Measurements from ENCODE around the gene SF3B3.
A peak's percentile ranks its signal among the peaks of the same experiment; 100 is the strongest.
"Not testable (repeated sequence)": the region's sequence is repeated elsewhere in the genome, so short reads cannot be mapped to it uniquely, and the experiment has no call there.

The SF3B3 gene

DNA sequence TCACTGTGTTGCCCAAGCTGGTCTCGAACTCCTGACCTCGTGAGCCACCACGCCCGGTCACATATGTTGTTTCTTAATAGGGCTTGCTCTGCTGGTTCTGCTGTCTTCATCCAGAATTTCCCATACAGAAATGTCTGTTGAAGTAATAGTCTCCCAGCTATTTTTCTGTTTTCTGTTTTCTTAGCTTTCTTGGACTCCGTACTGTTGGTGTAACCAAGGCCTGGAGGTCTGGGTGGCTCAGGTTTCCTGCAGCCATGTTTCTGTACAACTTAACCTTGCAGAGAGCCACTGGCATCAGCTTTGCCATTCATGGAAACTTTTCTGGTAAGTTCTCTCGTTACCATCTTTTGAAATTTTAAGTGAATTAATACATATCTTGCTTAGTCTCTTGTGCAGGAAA is 2.8 kb downstream of the SF3B3 start:
- TF ChIP-seq, protein P1, sequence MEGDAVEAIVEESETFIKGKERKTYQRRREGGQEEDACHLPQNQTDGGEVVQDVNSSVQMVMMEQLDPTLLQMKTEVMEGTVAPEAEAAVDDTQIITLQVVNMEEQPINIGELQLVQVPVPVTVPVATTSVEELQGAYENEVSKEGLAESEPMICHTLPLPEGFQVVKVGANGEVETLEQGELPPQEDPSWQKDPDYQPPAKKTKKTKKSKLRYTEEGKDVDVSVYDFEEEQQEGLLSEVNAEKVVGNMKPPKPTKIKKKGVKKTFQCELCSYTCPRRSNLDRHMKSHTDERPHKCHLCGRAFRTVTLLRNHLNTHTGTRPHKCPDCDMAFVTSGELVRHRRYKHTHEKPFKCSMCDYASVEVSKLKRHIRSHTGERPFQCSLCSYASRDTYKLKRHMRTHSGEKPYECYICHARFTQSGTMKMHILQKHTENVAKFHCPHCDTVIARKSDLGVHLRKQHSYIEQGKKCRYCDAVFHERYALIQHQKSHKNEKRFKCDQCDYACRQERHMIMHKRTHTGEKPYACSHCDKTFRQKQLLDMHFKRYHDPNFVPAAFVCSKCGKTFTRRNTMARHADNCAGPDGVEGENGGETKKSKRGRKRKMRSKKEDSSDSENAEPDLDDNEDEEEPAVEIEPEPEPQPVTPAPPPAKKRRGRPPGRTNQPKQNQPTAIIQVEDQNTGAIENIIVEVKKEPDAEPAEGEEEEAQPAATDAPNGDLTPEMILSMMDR (IDR thresholded peaks at IDR 0.05; ENCODE audit: low read depth, low read length): no peak
- H3K4me3 ChIP-seq (replicated peaks in 1 of 2; ENCODE audit: low read depth in 2 of 2, low read length in 2 of 2): no peak overlapping the region
- no peak for DNase-seq (ENCODE audit: low read depth in 2 of 2)

DNA sequence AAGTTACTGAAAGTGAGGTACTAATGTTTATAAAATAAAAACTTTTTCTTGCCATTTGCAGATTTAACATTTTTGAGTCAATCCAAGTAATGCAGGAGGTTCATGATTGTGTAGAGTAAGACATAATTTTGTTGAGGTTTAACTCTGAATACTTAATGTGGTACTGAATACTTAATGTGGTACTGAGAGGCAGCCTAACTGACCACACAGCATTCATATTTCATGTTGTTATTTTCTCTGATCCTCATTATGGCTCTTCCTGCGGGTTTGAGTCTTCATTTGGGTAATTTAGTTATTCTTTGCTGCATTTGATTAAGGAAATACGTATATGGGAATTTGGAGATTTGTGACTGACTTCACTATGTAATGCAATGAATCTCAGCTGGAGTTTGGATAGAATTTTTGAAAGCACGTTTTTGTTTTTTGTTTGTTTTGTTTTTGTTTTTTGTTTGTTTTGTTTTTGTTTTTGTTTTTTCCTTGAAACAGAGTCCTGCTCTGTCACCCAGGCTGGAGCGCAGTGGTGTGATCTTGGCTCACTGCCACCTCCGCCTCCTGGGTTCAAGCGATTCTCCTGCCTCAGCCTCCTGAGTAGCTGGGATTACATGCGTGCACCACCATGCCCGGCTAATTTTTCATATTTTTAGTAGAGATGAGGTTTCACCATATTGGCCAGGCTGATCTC is 3.8 kb downstream of the SF3B3 start:
- no peak for DNase-seq (ENCODE audit: low read depth in 2 of 2)
- H3K4me3 ChIP-seq (replicated peaks in 1 of 2; ENCODE audit: low read depth in 2 of 2, low read length in 2 of 2): no peak overlapping the region
- TF ChIP-seq, protein P1 (IDR thresholded peaks at IDR 0.05; ENCODE audit: low read depth, low read length): no peak

DNA sequence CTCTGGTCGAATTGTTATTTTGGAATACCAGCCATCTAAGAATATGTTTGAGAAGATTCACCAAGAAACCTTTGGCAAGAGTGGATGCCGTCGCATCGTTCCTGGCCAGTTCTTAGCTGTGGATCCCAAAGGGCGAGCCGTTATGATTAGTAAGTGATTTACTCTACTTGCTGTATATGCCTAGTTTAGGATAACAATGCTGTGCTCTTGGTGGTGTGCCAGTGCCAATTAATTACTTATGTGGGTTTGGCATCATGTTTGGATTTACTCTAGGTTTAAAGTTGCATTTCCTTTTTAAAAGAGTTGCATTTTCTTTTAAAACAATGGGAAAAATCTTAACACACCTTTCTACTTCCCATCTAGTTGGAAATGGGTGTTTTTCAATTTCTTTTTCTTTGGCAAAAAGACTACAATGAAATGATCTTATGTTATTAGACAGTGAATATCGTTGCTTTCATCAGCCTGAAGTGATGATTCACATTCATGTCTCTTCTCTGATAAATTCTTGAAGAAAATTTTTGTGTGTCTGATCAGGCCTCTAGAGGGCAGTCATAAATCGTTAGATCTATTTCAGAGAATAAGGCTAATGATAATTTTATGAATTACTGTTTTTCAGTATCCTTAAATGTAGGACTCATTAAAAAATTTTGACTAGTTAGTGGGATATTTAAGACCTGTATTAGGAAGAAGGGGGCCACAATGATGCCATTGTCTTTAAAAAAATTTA is 5.6 kb downstream of the SF3B3 start:
- TF ChIP-seq, protein P1 (IDR thresholded peaks at IDR 0.05; ENCODE audit: low read depth, low read length): peak; percentile 49
- peak; percentile 70 to 82 for DNase-seq (ENCODE audit: low read depth in 2 of 2)
- H3K4me3 ChIP-seq (replicated peaks in 1 of 2; ENCODE audit: low read depth in 2 of 2, low read length in 2 of 2): no peak overlapping the region

DNA sequence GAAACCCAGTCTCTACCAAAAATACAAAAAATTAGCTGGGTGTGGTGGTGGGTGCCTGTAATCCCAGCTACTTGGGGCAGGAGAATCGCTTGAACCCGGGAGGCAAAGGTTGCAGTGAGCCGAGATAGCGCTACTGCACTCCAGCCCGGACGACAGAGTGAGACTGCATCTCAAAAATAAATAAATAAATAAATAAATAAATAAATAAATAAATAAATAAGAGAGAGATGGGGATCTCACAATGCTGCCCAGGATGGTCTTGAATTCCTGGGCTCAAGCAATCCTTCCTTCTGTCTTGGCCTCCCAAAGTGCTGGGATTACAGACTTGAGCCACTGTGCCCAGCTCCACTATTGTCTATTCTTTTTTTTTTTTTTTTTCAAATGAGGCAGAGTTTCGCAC is 6.3 kb downstream of the SF3B3 start:
- H3K4me3 ChIP-seq (replicated peaks in 1 of 2; ENCODE audit: low read depth in 2 of 2, low read length in 2 of 2); DNase-seq (ENCODE audit: low read depth in 2 of 2): not testable (repeated sequence)

DNA sequence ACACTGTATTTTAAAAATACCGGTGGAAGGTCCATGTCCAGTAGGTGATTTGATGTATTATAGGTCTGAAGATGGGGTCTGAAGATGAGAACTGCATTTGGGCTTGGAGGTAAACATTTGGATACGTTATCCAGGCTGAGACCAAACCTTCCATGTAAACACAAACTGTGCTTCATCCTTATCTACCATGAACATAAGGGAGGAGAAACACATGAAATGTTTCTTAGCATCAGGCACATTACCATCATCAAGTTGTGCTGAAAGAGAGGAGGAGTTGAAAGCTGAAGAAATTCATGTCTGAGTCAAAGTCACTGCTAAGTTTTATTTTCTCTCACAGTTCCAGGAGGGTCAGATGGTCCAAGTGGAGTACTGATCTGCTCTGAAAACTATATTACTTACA is 11.4 kb downstream of the SF3B3 start:
- no peak for DNase-seq (ENCODE audit: low read depth in 2 of 2)
- TF ChIP-seq, protein P1 (IDR thresholded peaks at IDR 0.05; ENCODE audit: low read depth, low read length): no peak
- no peak overlapping the region for H3K4me3 ChIP-seq (replicated peaks in 1 of 2; ENCODE audit: low read depth in 2 of 2, low read length in 2 of 2)

DNA sequence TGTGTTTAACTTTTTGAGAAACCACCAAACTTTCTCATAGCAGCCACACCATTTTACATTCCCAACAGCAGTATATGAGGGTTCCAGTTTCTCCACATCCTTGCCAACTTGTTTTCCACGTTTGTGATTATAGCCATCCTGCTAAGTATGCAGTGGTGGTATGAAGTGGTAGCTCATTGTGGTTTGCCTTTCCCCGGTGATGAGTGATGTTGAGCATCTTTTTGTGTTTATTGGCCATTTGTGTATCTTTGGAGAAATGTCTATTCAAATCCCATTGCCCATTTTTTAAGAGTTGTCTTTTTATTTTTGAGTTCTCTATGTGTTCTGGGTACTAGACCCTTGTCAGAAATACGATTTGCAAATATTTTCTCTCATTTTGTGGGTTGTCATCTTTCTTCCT is 17.4 kb downstream of the SF3B3 start:
- TF ChIP-seq, protein P1 (IDR thresholded peaks at IDR 0.05; ENCODE audit: low read depth, low read length): no peak
- DNase-seq (ENCODE audit: low read depth in 2 of 2): no peak
- no peak overlapping the region for H3K4me3 ChIP-seq (replicated peaks in 1 of 2; ENCODE audit: low read depth in 2 of 2, low read length in 2 of 2)

DNA sequence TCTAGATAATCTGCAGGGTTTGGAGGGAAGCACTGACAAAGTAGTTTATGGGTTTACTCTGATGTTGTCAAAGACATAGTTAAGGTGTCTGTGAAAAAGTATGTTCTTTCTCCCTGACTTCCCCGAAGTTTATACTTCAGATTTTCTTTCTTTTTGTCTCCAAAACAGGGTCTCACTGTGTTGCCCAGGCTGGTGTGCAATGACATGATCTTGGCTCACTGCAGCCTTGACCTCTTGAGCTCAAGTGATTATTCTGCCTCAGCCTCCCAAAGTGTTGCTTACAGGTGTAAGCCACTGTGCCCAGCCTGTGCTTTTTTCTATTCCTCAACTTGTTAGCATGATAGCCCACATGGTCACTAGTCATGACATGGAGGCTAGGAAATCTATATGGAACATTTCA is 20.9 kb downstream of the SF3B3 start:
- DNase-seq (ENCODE audit: low read depth in 2 of 2): no peak
- no peak overlapping the region for H3K4me3 ChIP-seq (replicated peaks in 1 of 2; ENCODE audit: low read depth in 2 of 2, low read length in 2 of 2)
- TF ChIP-seq, protein P1 (IDR thresholded peaks at IDR 0.05; ENCODE audit: low read depth, low read length): no peak
